Mesodermal cell (in vitro differentiated cells): Measurements from ENCODE around the gene PPP1R17.

Source experiments
- H3K27ac ChIP-seq: 2 replicates; pipeline ENCODE4 v1.7.0; 2013; ENCODE audit warnings: mild to moderate bottlenecking, low read depth, low read length, moderate library complexity; ENCODE audit not compliant: severe bottlenecking
- H3K36me3 ChIP-seq: 2 replicates; pipeline ENCODE4 v1.7.1; 2013; ENCODE audit warnings: mild to moderate bottlenecking, low read length, moderate library complexity; ENCODE audit not compliant: control insufficient read depth, insufficient read depth
- H3K4me1 ChIP-seq: one replicate; pipeline ENCODE4 v1.7.1; 2013; ENCODE audit warnings: mild to moderate bottlenecking, low read length; ENCODE audit not compliant: insufficient read depth, control insufficient read depth, poor library complexity, severe bottlenecking
- H3K4me3 ChIP-seq: 2 replicates; pipeline ENCODE4 v1.7.0; 2013; ENCODE audit warnings: low read length, control low read depth, mild to moderate bottlenecking; ENCODE audit not compliant: insufficient read depth, poor library complexity, severe bottlenecking; ENCODE audit errors: extremely low read depth
- H3K9me3 ChIP-seq: 2 replicates; pipeline ENCODE4 v1.7.1; 2013; ENCODE audit warnings: mild to moderate bottlenecking, low read length, moderate library complexity; ENCODE audit not compliant: control insufficient read depth
- WGBS, 2 experiments: methylation state at CpG; one replicate each; pipeline ENCODE4 v1.1.5; 2013; ENCODE audit warnings: missing lambda C conversion rate in 2 of 2; ENCODE audit not compliant: insufficient coverage in 2 of 2; 5-methylcytosine and 5-hydroxymethylcytosine counted together

Gene PPP1R17

GRCh38 chr7:31699050-31699449 is 12.0 kb downstream of the PPP1R17 start:
- Histone ChIP-seq H3K4me3 (no peak overlapping the region), H3K36me3 (no peaks in the 10 kb centered on the region), H3K9me3 (no peaks in the 10 kb centered on the region), H3K27ac (no peak overlapping the region), H3K4me1 (no peaks in the 10 kb centered on the region)
- 90% methylated on average over 2 of the region's 2 CpGs; no CpG with 5 or more reads in 1 of the 2 experiments for WGBS, 2 experiments

- Histone ChIP-seq H3K27ac (no peak overlapping the region), H3K4me3 (no peak overlapping the region), H3K9me3 (no peaks in the 10 kb centered on the region), H3K4me1 (no peaks in the 10 kb centered on the region), H3K36me3 (no peaks in the 10 kb centered on the region)
- 77 to 81% methylated on average over 1 to 2 of the region's 3 CpGs for WGBS, 2 experiments
Observed at GRCh38 chr7:31702354-31702753, 15.3 kb downstream of the PPP1R17 start.

GRCh38 chr7:31705377-31705776 is 18.4 kb downstream of the PPP1R17 start:
- Histone ChIP-seq H3K9me3 (no peaks in the 10 kb centered on the region), H3K36me3 (no peaks in the 10 kb centered on the region), H3K27ac (no peak overlapping the region), H3K4me1 (no peaks in the 10 kb centered on the region), H3K4me3 (no peak overlapping the region)
- 83 to 100% methylated on average over 1 of the region's 3 CpGs for WGBS, 2 experiments

- no peaks in the 10 kb centered on the region for H3K36me3 ChIP-seq
- H3K9me3 ChIP-seq = no peaks in the 10 kb centered on the region
- H3K27ac ChIP-seq = no peak overlapping the region
- H3K4me1 ChIP-seq = no peaks in the 10 kb centered on the region
- WGBS, 2 experiments = 56 to 63% methylated on average over 3 to 4 of the region's 5 CpGs
- no peak overlapping the region for H3K4me3 ChIP-seq
Observed at GRCh38 chr7:31707089-31707488, 20.1 kb downstream of the PPP1R17 start.

- H3K36me3 ChIP-seq = no peaks in the 10 kb centered on the region
- WGBS, 2 experiments = 13 to 20% methylated on average over 1 of the region's 1 CpG
- no peaks in the 10 kb centered on the region for H3K4me1 ChIP-seq
- H3K27ac ChIP-seq = no peak overlapping the region
- H3K9me3 ChIP-seq = no peaks in the 10 kb centered on the region
- no peak overlapping the region for H3K4me3 ChIP-seq
Observed at GRCh38 chr7:31710171-31710570, 23.2 kb downstream of the PPP1R17 start.

- H3K4me3 ChIP-seq = no peak overlapping the region
- no peaks in the 10 kb centered on the region for H3K4me1 ChIP-seq
- no peak overlapping the region for H3K27ac ChIP-seq
- H3K9me3 ChIP-seq = no peaks in the 10 kb centered on the region
- WGBS, 2 experiments = 83% methylated on average over 1 of the region's 1 CpG; no CpG with 5 or more reads in 1 of the 2 experiments
- H3K36me3 ChIP-seq = no peaks in the 10 kb centered on the region
Observed at GRCh38 chr7:31716355-31716754, 29.3 kb downstream of the PPP1R17 start.

- Histone ChIP-seq H3K4me3 (no peak overlapping the region), H3K36me3 (no peaks in the 10 kb centered on the region), H3K27ac (no peak overlapping the region), H3K9me3 (no peaks in the 10 kb centered on the region), H3K4me1 (no peaks in the 10 kb centered on the region)
- WGBS, 2 experiments = 95 to 100% methylated on average over 1 to 2 of the region's 8 CpGs
Observed at GRCh38 chr7:31720366-31720765, 33.4 kb downstream of the PPP1R17 start.

- Histone ChIP-seq H3K4me1 (no peaks in the 10 kb centered on the region), H3K4me3 (no peak overlapping the region), H3K9me3 (no peaks in the 10 kb centered on the region), H3K27ac (no peak overlapping the region), H3K36me3 (no peaks in the 10 kb centered on the region)
- WGBS, 2 experiments = no CpG with 5 or more reads among the region's 3 CpGs
Observed at GRCh38 chr7:31724696-31725095, 37.7 kb downstream of the PPP1R17 start.

GRCh38 chr7:31729195-31729804 is 42.3 kb downstream of the PPP1R17 start:
- Histone ChIP-seq H3K4me1 (no peaks in the 10 kb centered on the region), H3K4me3 (no peak overlapping the region), H3K27ac (no peak overlapping the region), H3K36me3 (no peaks in the 10 kb centered on the region), H3K9me3 (no peaks in the 10 kb centered on the region)
- 60 to 67% methylated on average over 1 of the region's 3 CpGs for WGBS, 2 experiments

- Histone ChIP-seq H3K36me3 (no peaks in the 10 kb centered on the region), H3K4me3 (no peak overlapping the region), H3K4me1 (no peaks in the 10 kb centered on the region), H3K27ac (no peak overlapping the region), H3K9me3 (no peaks in the 10 kb centered on the region)
- 81 to 90% methylated on average over 2 to 3 of the region's 5 CpGs for WGBS, 2 experiments
Observed at GRCh38 chr7:31734456-31734855, 47.4 kb downstream of the PPP1R17 start.

- Histone ChIP-seq H3K27ac (no peak overlapping the region), H3K4me1 (no peaks in the 10 kb centered on the region), H3K4me3 (no peak overlapping the region), H3K9me3 (no peaks in the 10 kb centered on the region), H3K36me3 (no peaks in the 10 kb centered on the region)
- WGBS, 2 experiments = 90 to 92% methylated on average over 5 of the region's 11 CpGs
Observed at GRCh38 chr7:31735991-31736982, 49.3 kb downstream of the PPP1R17 start.
